Chondrocyte (in vitro differentiated cells): ENCODE measurements around the gene RNF175. TPM values are rescaled to one million over a fixed set of nuclear protein-coding genes. Genes with fewer than 3 reads are reported as not detected.

Experiments
- DNase-seq: peaks from one replicate; pipeline ENCODE4 v3.0.0; 2021; ENCODE audit warnings: mixed read lengths, low spot score
- H3K27ac Mint-ChIP-seq: one replicate; pipeline ENCODE4 v1.8.0; 2021; ENCODE audit warnings: mild to moderate bottlenecking, moderate library complexity, mixed read lengths; ENCODE audit not compliant: unreplicated experiment
- H3K27me3 Mint-ChIP-seq: 2 replicates; pipeline ENCODE4 v1.8.0; 2021; ENCODE audit warnings: low read depth, mixed read lengths
- H3K36me3 Mint-ChIP-seq: 2 replicates; pipeline ENCODE4 v1.8.0; 2021; ENCODE audit warnings: low read depth, mixed read lengths
- H3K4me1 Mint-ChIP-seq: 2 replicates; pipeline ENCODE4 v1.8.0; 2021; ENCODE audit warnings: low read depth, mild to moderate bottlenecking, mixed read lengths
- H3K4me3 Mint-ChIP-seq: one replicate; pipeline ENCODE4 v1.8.0; 2021; ENCODE audit warnings: mild to moderate bottlenecking, moderate library complexity, mixed read lengths; ENCODE audit not compliant: unreplicated experiment
- H3K9me3 Mint-ChIP-seq: 2 replicates; pipeline ENCODE4 v1.8.0; 2021; ENCODE audit warnings: low read depth, mixed read lengths
- total RNA-seq: library from RNA; stranded (reverse); gene quantifications from 3 replicates; pipeline ENCODE4 v1.2.1, GENCODE V29; 2021
- TF ChIP-seq, protein P1 (sequence below): fragments of 200-600 bp; sonication (generic); IDR thresholded peaks from 2 replicates; pipeline ENCODE4 v1.5.0; 2021; ENCODE audit warnings: antibody characterized with exemption, mild to moderate bottlenecking, moderate library complexity

RNF175 gene
- total RNA-seq, 1 donor from 2014 or later = 0.62 TPM

- peaks cover 1% of the 10 kb centered on the region for H3K36me3 Mint-ChIP-seq
- TF ChIP-seq, protein P1, sequence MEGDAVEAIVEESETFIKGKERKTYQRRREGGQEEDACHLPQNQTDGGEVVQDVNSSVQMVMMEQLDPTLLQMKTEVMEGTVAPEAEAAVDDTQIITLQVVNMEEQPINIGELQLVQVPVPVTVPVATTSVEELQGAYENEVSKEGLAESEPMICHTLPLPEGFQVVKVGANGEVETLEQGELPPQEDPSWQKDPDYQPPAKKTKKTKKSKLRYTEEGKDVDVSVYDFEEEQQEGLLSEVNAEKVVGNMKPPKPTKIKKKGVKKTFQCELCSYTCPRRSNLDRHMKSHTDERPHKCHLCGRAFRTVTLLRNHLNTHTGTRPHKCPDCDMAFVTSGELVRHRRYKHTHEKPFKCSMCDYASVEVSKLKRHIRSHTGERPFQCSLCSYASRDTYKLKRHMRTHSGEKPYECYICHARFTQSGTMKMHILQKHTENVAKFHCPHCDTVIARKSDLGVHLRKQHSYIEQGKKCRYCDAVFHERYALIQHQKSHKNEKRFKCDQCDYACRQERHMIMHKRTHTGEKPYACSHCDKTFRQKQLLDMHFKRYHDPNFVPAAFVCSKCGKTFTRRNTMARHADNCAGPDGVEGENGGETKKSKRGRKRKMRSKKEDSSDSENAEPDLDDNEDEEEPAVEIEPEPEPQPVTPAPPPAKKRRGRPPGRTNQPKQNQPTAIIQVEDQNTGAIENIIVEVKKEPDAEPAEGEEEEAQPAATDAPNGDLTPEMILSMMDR = no peak
- no peaks in the 10 kb centered on the region for H3K9me3 Mint-ChIP-seq
Measured at GRCh38 chr4:153733751-153734448, 25.9 kb downstream of the RNF175 start.

GRCh38 chr4:153731239-153731638, 28.6 kb downstream of the RNF175 start:
- Mint-ChIP-seq H3K27me3 (no peaks in the 10 kb centered on the region), H3K27ac (peak overlapping the region; percentile 91), H3K36me3 (no peaks in the 10 kb centered on the region), H3K4me1 (peaks cover 17% of the 10 kb centered on the region), H3K9me3 (no peaks in the 10 kb centered on the region), H3K4me3 (no peak overlapping the region)
- TF ChIP-seq, protein P1 = no peak
- no peak for DNase-seq

More at GRCh38 chr4:153733751-153734448, 25.9 kb downstream of the RNF175 start:
- no peaks in the 10 kb centered on the region for H3K27me3 Mint-ChIP-seq
- no peak overlapping the region for H3K27ac Mint-ChIP-seq
- no peak for DNase-seq
- no peak overlapping the region for H3K4me3 Mint-ChIP-seq
- peaks cover 17% of the 10 kb centered on the region for H3K4me1 Mint-ChIP-seq

- Mint-ChIP-seq H3K4me1 (peaks cover 17% of the 10 kb centered on the region), H3K27ac (no peak overlapping the region), H3K4me3 (no peak overlapping the region), H3K36me3 (no peaks in the 10 kb centered on the region), H3K9me3 (no peaks in the 10 kb centered on the region), H3K27me3 (no peaks in the 10 kb centered on the region)
- TF ChIP-seq, protein P1 = no peak
- no peak for DNase-seq
Measured at GRCh38 chr4:153729895-153730294, 29.9 kb downstream of the RNF175 start.

DNA sequence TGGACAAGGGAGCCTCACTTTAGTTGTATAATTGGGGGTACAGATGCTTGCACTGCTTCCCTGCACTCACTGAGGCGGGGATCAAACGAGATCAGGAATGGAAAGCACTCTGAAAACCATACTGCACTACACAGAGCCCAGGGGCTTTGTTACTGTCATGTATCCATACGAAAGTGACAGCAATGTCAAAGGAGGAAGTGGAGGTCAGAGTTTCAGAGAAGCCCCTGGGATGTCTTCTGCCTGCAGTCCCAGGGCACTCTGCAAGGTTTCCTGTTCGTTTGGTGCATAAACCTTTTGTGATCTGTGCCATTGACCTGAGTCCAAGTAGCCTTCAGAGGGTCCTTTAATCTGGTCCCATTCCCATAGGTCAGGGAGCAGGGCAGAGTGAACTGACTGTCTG, 31.2 kb downstream of the RNF175 start:
- Mint-ChIP-seq H3K4me3 (no peak overlapping the region), H3K4me1 (peaks cover 17% of the 10 kb centered on the region), H3K9me3 (no peaks in the 10 kb centered on the region), H3K27ac (no peak overlapping the region), H3K36me3 (no peaks in the 10 kb centered on the region), H3K27me3 (no peaks in the 10 kb centered on the region)
- TF ChIP-seq, protein P1 = no peak
- DNase-seq = no peak

GRCh38 chr4:153728151-153728550, 31.7 kb downstream of the RNF175 start:
- DNase-seq = no peak
- Mint-ChIP-seq H3K4me3 (no peak overlapping the region), H3K9me3 (no peaks in the 10 kb centered on the region), H3K36me3 (no peaks in the 10 kb centered on the region), H3K27me3 (no peaks in the 10 kb centered on the region), H3K27ac (no peak overlapping the region), H3K4me1 (peaks cover 17% of the 10 kb centered on the region)
- TF ChIP-seq, protein P1 = no peak
